SK-N-SH treated with all-trans-retinoic acid at 6 μM for 48 hours (cell line): ENCODE results near the gene RGS8.

Source experiments
- ATAC-seq: fragments of 200-7000 bp; cut with Tn5 transposase; 3 replicates; pipeline ENCODE4 v1.9.1; 2020; ENCODE audit warnings: mild to moderate bottlenecking, moderate library complexity
- BACH2 ChIP-seq: fragments of 250-450 bp; sonication (Bioruptor Pico); IDR thresholded peaks from 2 replicates; pipeline ENCODE4 v1.9.0; 2021; ENCODE audit warnings: mild to moderate bottlenecking, borderline replicate concordance
- CREB5 ChIP-seq: fragments of 250-450 bp; sonication (Bioruptor Pico); IDR thresholded peaks from 2 replicates; pipeline ENCODE4 v1.5.1; 2020; ENCODE audit warnings: low read depth, mild to moderate bottlenecking, moderate library complexity
- CSDC2 ChIP-seq: fragments of 250-450 bp; sonication (Bioruptor Pico); IDR thresholded peaks from 2 replicates; pipeline ENCODE4 v1.5.0; 2020; ENCODE audit warnings: mild to moderate bottlenecking, moderate library complexity
- ESRRG ChIP-seq: fragments of 250-450 bp; sonication (Bioruptor Pico); IDR thresholded peaks from 2 replicates; pipeline ENCODE4 v1.6.1; 2021; ENCODE audit warnings: mild to moderate bottlenecking
- GLIS3 ChIP-seq: fragments of 250-450 bp; sonication (Bioruptor Pico); IDR thresholded peaks from 2 replicates; pipeline ENCODE4 v1.5.0; 2020; ENCODE audit warnings: mild to moderate bottlenecking, moderate library complexity
- ISL1 ChIP-seq: fragments of 250-450 bp; sonication (Bioruptor Pico); IDR thresholded peaks from 2 replicates; pipeline ENCODE4 v2.1.2; 2022; ENCODE audit warnings: mild to moderate bottlenecking, moderate library complexity
- OSR1 ChIP-seq: fragments of 250-450 bp; sonication (Bioruptor Pico); IDR thresholded peaks from 2 replicates; pipeline ENCODE4 v1.8.0; 2022; ENCODE audit warnings: moderate library complexity, mild to moderate bottlenecking, inconsistent platforms
- PPARA ChIP-seq: fragments of 250-450 bp; sonication (Bioruptor Pico); IDR thresholded peaks from 2 replicates; pipeline ENCODE4 v1.5.0; 2020; ENCODE audit warnings: mild to moderate bottlenecking, borderline replicate concordance
- SNAI2 ChIP-seq: fragments of 250-450 bp; sonication (Bioruptor Pico); IDR thresholded peaks from 2 replicates; pipeline ENCODE4 v1.5.0; 2020; ENCODE audit warnings: mild to moderate bottlenecking, moderate library complexity
- TCF4 ChIP-seq: fragments of 250-450 bp; sonication (Bioruptor Pico); IDR thresholded peaks from 2 replicates; pipeline ENCODE4 v1.8.0; 2021; ENCODE audit warnings: mild to moderate bottlenecking, moderate library complexity, borderline replicate concordance
- TSHZ2 ChIP-seq: fragments of 250-450 bp; sonication (Bioruptor Pico); IDR thresholded peaks from 2 replicates; pipeline ENCODE4 v1.5.0; 2020; ENCODE audit warnings: mild to moderate bottlenecking, moderate library complexity
- ZC3H10 ChIP-seq: fragments of 250-450 bp; sonication (Bioruptor Pico); IDR thresholded peaks from 2 replicates; pipeline ENCODE4 v1.5.1; 2021; ENCODE audit warnings: mild to moderate bottlenecking, moderate library complexity
- ZFP3 ChIP-seq: fragments of 250-450 bp; sonication (Bioruptor Pico); IDR thresholded peaks from 2 replicates; pipeline ENCODE4 v1.5.0; 2020; ENCODE audit warnings: mild to moderate bottlenecking, moderate library complexity
- ZFP30 ChIP-seq: fragments of 450-650 bp; formaldehyde crosslinking; IDR thresholded peaks from 2 replicates; pipeline ENCODE4 v1.5.0; 2022; ENCODE audit warnings: mild to moderate bottlenecking, moderate library complexity
- ZNF565 ChIP-seq: fragments of 450-650 bp; formaldehyde crosslinking; conservative IDR thresholded peaks from 2 replicates; pipeline ENCODE4 v1.5.0; 2020; ENCODE audit warnings: low read depth, mild to moderate bottlenecking, moderate library complexity
- ZNF8 ChIP-seq: fragments of 450-650 bp; formaldehyde crosslinking; IDR thresholded peaks from 2 replicates; pipeline ENCODE4 v1.5.0; 2020; ENCODE audit warnings: mild to moderate bottlenecking, moderate library complexity
- TF ChIP-seq, protein P1 (sequence below): fragments of 250-450 bp; sonication (Bioruptor Pico); IDR thresholded peaks from 2 replicates; pipeline ENCODE4 v1.5.1; 2021; ENCODE audit warnings: mild to moderate bottlenecking, moderate library complexity
- TF ChIP-seq, protein P2 (sequence below): fragments of 250-450 bp; sonication (Bioruptor Pico); IDR thresholded peaks from 2 replicates; pipeline ENCODE4 v1.8.0; 2020; ENCODE audit warnings: mild to moderate bottlenecking, moderate library complexity, borderline replicate concordance
- TF ChIP-seq, protein P3 (sequence below): fragments of 250-450 bp; sonication (Bioruptor Pico); IDR thresholded peaks from 2 replicates; pipeline ENCODE4 v1.8.0; 2021; ENCODE audit warnings: low read depth, mild to moderate bottlenecking, moderate library complexity, borderline replicate concordance

The RGS8 gene

GRCh38 chr1:182646739-182647138 lies 37.6 kb downstream of the RGS8 start:
- TF ChIP-seq PPARA (no peak), ZNF8 (CRISPR knock-in tag) (no peak), ZFP30 (CRISPR knock-in tag) (no peak), OSR1 (CRISPR knock-in tag) (no peak), BACH2 (no peak), ZC3H10 (CRISPR knock-in tag) (no peak), ISL1 (CRISPR knock-in tag) (no peak)
- no peak for ATAC-seq

DNA sequence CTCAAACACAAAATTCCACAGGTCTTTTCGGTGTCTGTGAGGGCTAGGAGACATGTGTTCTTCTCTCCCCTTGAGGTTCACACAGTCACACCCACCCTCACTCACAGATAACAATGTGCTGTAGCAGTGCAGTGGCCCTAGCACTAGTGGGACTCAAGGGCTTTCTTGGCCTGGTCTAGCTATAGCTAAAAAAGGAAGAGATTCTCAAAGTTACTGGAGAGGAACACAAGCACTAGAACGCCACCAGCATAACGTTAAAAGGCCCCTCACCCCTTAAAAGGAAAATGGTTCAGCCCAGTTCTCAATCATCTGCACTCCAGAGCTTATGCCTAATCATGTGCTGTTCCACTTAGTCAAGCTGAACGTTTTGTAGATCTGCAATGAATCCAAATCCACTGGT lies 39.5 kb downstream of the RGS8 start:
- TF ChIP-seq, protein P1, sequence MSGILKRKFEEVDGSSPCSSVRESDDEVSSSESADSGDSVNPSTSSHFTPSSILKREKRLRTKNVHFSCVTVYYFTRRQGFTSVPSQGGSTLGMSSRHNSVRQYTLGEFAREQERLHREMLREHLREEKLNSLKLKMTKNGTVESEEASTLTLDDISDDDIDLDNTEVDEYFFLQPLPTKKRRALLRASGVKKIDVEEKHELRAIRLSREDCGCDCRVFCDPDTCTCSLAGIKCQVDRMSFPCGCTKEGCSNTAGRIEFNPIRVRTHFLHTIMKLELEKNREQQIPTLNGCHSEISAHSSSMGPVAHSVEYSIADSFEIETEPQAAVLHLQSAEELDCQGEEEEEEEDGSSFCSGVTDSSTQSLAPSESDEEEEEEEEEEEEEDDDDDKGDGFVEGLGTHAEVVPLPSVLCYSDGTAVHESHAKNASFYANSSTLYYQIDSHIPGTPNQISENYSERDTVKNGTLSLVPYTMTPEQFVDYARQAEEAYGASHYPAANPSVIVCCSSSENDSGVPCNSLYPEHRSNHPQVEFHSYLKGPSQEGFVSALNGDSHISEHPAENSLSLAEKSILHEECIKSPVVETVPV (CRISPR knock-in tag): no peak
- TF ChIP-seq ZFP30 (CRISPR knock-in tag): no peak
- TF ChIP-seq ZNF565 (CRISPR knock-in tag): no peak
- no peak for TF ChIP-seq ZFP3
- TF ChIP-seq TSHZ2 (CRISPR knock-in tag): no peak
- TF ChIP-seq SNAI2 (CRISPR knock-in tag): no peak
- no peak for TF ChIP-seq CREB5 (CRISPR knock-in tag)
- no peak for TF ChIP-seq ESRRG
- TF ChIP-seq ZNF8 (CRISPR knock-in tag): no peak
- no peak for TF ChIP-seq ISL1 (CRISPR knock-in tag)
- TF ChIP-seq, protein P2, sequence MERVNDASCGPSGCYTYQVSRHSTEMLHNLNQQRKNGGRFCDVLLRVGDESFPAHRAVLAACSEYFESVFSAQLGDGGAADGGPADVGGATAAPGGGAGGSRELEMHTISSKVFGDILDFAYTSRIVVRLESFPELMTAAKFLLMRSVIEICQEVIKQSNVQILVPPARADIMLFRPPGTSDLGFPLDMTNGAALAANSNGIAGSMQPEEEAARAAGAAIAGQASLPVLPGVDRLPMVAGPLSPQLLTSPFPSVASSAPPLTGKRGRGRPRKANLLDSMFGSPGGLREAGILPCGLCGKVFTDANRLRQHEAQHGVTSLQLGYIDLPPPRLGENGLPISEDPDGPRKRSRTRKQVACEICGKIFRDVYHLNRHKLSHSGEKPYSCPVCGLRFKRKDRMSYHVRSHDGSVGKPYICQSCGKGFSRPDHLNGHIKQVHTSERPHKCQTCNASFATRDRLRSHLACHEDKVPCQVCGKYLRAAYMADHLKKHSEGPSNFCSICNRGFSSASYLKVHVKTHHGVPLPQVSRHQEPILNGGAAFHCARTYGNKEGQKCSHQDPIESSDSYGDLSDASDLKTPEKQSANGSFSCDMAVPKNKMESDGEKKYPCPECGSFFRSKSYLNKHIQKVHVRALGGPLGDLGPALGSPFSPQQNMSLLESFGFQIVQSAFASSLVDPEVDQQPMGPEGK (CRISPR knock-in tag): no peak
- TF ChIP-seq CSDC2 (CRISPR knock-in tag): no peak
- ATAC-seq: no peak

DNA sequence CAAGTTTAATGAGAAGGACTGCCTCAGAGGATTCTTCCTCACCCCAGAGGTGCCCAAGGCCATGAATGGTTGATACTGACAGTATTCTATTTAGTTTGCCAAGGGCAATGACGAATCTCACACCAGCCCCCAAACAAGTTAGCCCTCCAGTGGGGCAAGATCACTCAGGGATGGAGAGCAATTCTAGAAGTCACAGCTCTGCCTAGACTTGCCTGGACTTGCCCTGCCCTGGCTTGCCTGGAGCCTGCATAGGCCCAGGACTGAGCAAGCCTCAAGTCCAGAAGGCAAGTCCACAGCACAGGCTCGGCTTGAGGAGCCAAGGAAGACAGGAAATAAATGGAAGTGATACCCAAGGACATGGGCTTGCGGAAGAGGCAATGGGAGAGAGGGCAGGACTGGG lies 40.7 kb downstream of the RGS8 start:
- no peak for ATAC-seq
- TF ChIP-seq, protein P3, sequence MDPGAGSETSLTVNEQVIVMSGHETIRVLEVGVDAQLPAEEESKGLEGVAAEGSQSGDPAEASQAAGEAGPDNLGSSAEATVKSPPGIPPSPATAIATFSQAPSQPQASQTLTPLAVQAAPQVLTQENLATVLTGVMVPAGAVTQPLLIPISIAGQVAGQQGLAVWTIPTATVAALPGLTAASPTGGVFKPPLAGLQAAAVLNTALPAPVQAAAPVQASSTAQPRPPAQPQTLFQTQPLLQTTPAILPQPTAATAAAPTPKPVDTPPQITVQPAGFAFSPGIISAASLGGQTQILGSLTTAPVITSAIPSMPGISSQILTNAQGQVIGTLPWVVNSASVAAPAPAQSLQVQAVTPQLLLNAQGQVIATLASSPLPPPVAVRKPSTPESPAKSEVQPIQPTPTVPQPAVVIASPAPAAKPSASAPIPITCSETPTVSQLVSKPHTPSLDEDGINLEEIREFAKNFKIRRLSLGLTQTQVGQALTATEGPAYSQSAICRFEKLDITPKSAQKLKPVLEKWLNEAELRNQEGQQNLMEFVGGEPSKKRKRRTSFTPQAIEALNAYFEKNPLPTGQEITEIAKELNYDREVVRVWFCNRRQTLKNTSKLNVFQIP (CRISPR knock-in tag): no peak
- TF ChIP-seq TSHZ2 (CRISPR knock-in tag) (no peak), GLIS3 (CRISPR knock-in tag) (no peak), ISL1 (CRISPR knock-in tag) (no peak), ZNF565 (CRISPR knock-in tag) (no peak), ZFP30 (CRISPR knock-in tag) (no peak), OSR1 (CRISPR knock-in tag) (no peak), TCF4 (no peak)
- TF ChIP-seq, protein P2 (CRISPR knock-in tag): no peak
- TF ChIP-seq, all 23 proteins: peak for 0
